B cell (primary cell): ENCODE data around the gene DPH7. TPM values are rescaled to one million over a fixed set of nuclear protein-coding genes. Genes with fewer than 3 reads are reported as not detected.
"Not testable (repeated sequence)": the region's sequence is repeated elsewhere in the genome, so short reads cannot be mapped to it uniquely, and the experiment has no call there.

ENCODE experiments used
- ATAC-seq: fragments of 200-7000 bp; cut with Tn5 transposase; one replicate; pipeline ENCODE4 v1.10.0; 2021; ENCODE audit warnings: low read depth, mild to moderate bottlenecking, moderate number of reproducible peaks, moderate library complexity
- CTCF ChIA-PET: fragments of 350-600 bp; sonication (Branson Sonifier 250); formaldehyde crosslinking; loops from one replicate; lab custom pipeline; 2021; ENCODE audit warnings: antibody characterized with exemption, inconsistent platforms; lab: Charles Lee
- POLR2A ChIA-PET: fragments of 350-600 bp; sonication (Branson Sonifier 250); formaldehyde crosslinking; loops from one replicate; lab custom pipeline; 2021; ENCODE audit warnings: antibody characterized with exemption; lab: Charles Lee
- DNase-seq: peaks from one replicate; pipeline ENCODE4 v3.0.0; 2013
- H2AFZ ChIP-seq: 2 replicates; pipeline ENCODE4 v1.6.1; 2012; ENCODE audit warnings: mild to moderate bottlenecking, low read depth, low read length; ENCODE audit not compliant: insufficient read depth, poor library complexity, severe bottlenecking
- H3K27ac ChIP-seq, 2 donors: 1 replicate in 1 of 2; 2 replicates in 1 of 2; pipeline ENCODE4 v1.5.1; 2012 to 2013; ENCODE audit warnings: low read length in 2 of 2, mild to moderate bottlenecking in 2 of 2, moderate library complexity in 1 of 2
- H3K27me3 ChIP-seq, 4 experiments: fragments of 200-600 bp in 1 of 4; sonication (generic) in 1 of 4; replicated peaks in 1 of 4; 1 replicate in 2 of 4; 2 replicates in 2 of 4; pipeline versions ENCODE4 v1.6.1 to v1.7.0; 2013 to 2016; ENCODE audit warnings: low read length in 3 of 4, mild to moderate bottlenecking in 2 of 4, mixed read lengths in 1 of 4, moderate library complexity in 1 of 4; ENCODE audit not compliant: insufficient read depth in 4 of 4, control insufficient read depth in 3 of 4; ENCODE audit errors: control extremely low read depth in 1 of 4
- H3K36me3 ChIP-seq, 2 experiments: replicated peaks in 1 of 2; 1 replicate in 1 of 2; 2 replicates in 1 of 2; pipeline versions ENCODE4 v1.6.1 to v1.7.1; 2013; ENCODE audit warnings: low read length in 1 of 2; ENCODE audit not compliant: insufficient read depth in 2 of 2, control insufficient read depth in 1 of 2; ENCODE audit errors: control extremely low read depth in 1 of 2, extremely low read depth in 1 of 2
- H3K4me1 ChIP-seq, 2 donors: fragments of 200-600 bp in 1 of 2; sonication (generic) in 1 of 2; 1 replicate in 1 of 2; 2 replicates in 1 of 2; pipeline versions ENCODE4 v1.5.1 to v1.6.1; 2013 to 2017; ENCODE audit warnings: low read length in 2 of 2; ENCODE audit not compliant: control insufficient read depth in 2 of 2, insufficient read depth in 2 of 2
- H3K4me2 ChIP-seq: replicated peaks from 2 replicates; pipeline ENCODE3; 2012; ENCODE audit warnings: mild to moderate bottlenecking, low read depth, low read length; ENCODE audit not compliant: poor library complexity, severe bottlenecking
- H3K4me3 ChIP-seq, 5 experiments: fragments of 200-600 bp in 1 of 5; sonication (generic) in 1 of 5; 1 replicate in 3 of 5; 2 replicates in 2 of 5; pipeline versions ENCODE4 v1.5.1 to v1.7.0; 2011 to 2016; ENCODE audit warnings: low read length in 4 of 5, mild to moderate bottlenecking in 4 of 5, low read depth in 2 of 5, control low read depth in 1 of 5, moderate library complexity in 1 of 5; ENCODE audit not compliant: insufficient read depth in 1 of 5; ENCODE audit errors: control extremely low read depth in 1 of 5, extremely low read depth in 1 of 5
- H3K79me2 ChIP-seq: fragments of 200-600 bp; sonication (generic); one replicate; pipeline ENCODE4 v1.6.0; 2016; ENCODE audit warnings: low read length; ENCODE audit not compliant: control insufficient read depth, insufficient read depth
- H3K9ac ChIP-seq: fragments of 200-600 bp; sonication (generic); 2 replicates; pipeline ENCODE4 v1.6.1; 2017; ENCODE audit warnings: mild to moderate bottlenecking, low read length, moderate library complexity
- H3K9me3 ChIP-seq, 3 donors: one replicate each; pipeline versions ENCODE4 v1.6.1 to v1.7.1; 2013; ENCODE audit warnings: low read length in 2 of 3; ENCODE audit not compliant: control insufficient read depth in 2 of 3, insufficient read depth in 1 of 3; ENCODE audit errors: control extremely low read depth in 1 of 3
- H4K20me1 ChIP-seq: 2 replicates; pipeline ENCODE4 v1.6.0; 2012; ENCODE audit warnings: mild to moderate bottlenecking, low read length; ENCODE audit not compliant: insufficient read depth, control insufficient read depth, poor library complexity, severe bottlenecking
- H3K27ac Mint-ChIP-seq: one replicate; pipeline ENCODE4 v1.8.0; 2021; ENCODE audit warnings: mixed read lengths
- H3K27me3 Mint-ChIP-seq: one replicate; pipeline ENCODE4 v1.8.0; 2021; ENCODE audit warnings: mixed read lengths
- H3K4me1 Mint-ChIP-seq: one replicate; pipeline ENCODE4 v1.8.0; 2021; ENCODE audit warnings: mixed read lengths
- H3K4me3 Mint-ChIP-seq: one replicate; pipeline ENCODE4 v1.8.0; 2021; ENCODE audit warnings: mixed read lengths
- H3K9me3 Mint-ChIP-seq: one replicate; pipeline ENCODE4 v1.8.0; 2022; ENCODE audit warnings: mixed read lengths; ENCODE audit not compliant: insufficient read depth
- EZH2 ChIP-seq: IDR thresholded peaks from 2 replicates; pipeline ENCODE4 v1.6.1; 2012; ENCODE audit warnings: borderline replicate concordance, low read depth, mild to moderate bottlenecking, moderate library complexity, low read length; ENCODE audit not compliant: insufficient read depth, poor library complexity, severe bottlenecking
- WGBS: methylation state at CpG from one replicate; pipeline ENCODE4 v1.1.5; 2013; ENCODE audit warnings: missing lambda C conversion rate; ENCODE audit not compliant: insufficient coverage; 5-methylcytosine and 5-hydroxymethylcytosine counted together
- intact Hi-C: fragments of 100-400 bp; cut with micrococcal nuclease; formaldehyde crosslinking; loops from one replicate; pipeline ENCODE4 v1.10.0; 2022
- polyA plus RNA-seq: library from polyadenylated mRNA; depleted of rRNA; stranded (reverse); fragments of >200 nt; gene quantifications from 2 replicates; pipeline ENCODE4 v1.2.3, GENCODE V29; 2012
- total RNA-seq, 2 donors: library from RNA; stranded (reverse); fragments of 120-200 nt in 1 of 2; gene quantifications; 1 replicate in 1 of 2; 2 replicates in 1 of 2; pipeline versions ENCODE4 v1.2.3 to v1.2.4, GENCODE V29; 2013 to 2022
- TF ChIP-seq, protein P1 (sequence below): fragments of 200-600 bp; IDR thresholded peaks from one replicate; pipeline ENCODE4 v1.8.0; 2022; ENCODE audit warnings: antibody characterized with exemption, mild to moderate bottlenecking

Gene DPH7
- total and polyA plus RNA-seq, 2 donors (not counting 1 experiment from before 2014, with no cell fraction given): 64.7 to 93.8 TPM

DNA sequence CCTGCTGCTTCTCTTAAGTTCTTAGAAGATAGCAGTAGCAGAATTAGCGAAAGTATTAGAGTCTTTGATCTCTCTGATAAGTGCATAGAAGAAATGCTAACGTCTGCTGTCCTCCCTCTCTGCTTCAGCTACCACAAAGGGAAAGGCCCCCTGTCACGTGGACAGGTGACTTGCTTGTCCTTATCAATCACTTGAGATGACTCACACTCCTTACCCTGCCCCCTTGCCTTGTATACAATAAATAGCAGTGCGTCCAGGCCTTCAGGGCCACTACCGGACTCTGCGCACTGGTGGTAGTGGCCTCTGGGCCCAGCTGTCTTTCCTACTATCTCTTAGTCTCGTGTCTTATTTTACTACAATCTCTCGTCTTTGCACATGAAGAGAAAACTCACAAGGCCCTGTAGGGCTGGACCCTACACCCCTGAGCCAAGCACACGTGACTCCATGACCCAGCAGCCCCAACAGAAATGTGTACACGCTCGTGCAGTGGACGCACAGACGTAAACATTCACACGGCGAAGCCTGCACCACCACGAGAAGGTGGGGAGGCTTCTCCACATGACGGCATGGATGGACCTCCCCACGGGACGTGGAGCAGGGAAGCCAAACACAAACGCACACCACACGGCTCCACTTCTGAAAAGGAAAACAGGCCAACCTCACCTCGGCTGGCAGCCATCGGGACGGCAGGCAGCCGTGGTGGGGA lies 66.8 kb downstream of the DPH7 start:
- Mint-ChIP-seq H3K4me1 (peaks cover 2% of the 10 kb centered on the region), H3K27ac (no peak overlapping the region), H3K4me3 (no peak overlapping the region), H3K27me3 (no peaks in the 10 kb centered on the region), H3K9me3 (no peaks in the 10 kb centered on the region)
- TF ChIP-seq, protein P1, sequence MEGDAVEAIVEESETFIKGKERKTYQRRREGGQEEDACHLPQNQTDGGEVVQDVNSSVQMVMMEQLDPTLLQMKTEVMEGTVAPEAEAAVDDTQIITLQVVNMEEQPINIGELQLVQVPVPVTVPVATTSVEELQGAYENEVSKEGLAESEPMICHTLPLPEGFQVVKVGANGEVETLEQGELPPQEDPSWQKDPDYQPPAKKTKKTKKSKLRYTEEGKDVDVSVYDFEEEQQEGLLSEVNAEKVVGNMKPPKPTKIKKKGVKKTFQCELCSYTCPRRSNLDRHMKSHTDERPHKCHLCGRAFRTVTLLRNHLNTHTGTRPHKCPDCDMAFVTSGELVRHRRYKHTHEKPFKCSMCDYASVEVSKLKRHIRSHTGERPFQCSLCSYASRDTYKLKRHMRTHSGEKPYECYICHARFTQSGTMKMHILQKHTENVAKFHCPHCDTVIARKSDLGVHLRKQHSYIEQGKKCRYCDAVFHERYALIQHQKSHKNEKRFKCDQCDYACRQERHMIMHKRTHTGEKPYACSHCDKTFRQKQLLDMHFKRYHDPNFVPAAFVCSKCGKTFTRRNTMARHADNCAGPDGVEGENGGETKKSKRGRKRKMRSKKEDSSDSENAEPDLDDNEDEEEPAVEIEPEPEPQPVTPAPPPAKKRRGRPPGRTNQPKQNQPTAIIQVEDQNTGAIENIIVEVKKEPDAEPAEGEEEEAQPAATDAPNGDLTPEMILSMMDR: no peak
- no peak for TF ChIP-seq EZH2
- intact Hi-C loops: no loop called here
- Histone ChIP-seq H3K27me3 (no peaks in the 10 kb centered on the region), H4K20me1 (no peaks in the 10 kb centered on the region), H3K36me3 (no peaks in the 10 kb centered on the region), H3K79me2 (no peaks in the 10 kb centered on the region), H2AFZ (no peak overlapping the region), H3K9ac (no peak overlapping the region), H3K27ac (no peak overlapping the region), H3K4me3 (no peak overlapping the region), H3K4me1 (no peaks in the 10 kb centered on the region), H3K4me2 (no peak overlapping the region), H3K9me3 (peaks cover 0 to 10% (median 0%) of the 10 kb centered on the region in 3 donors)
- ATAC-seq (no peak), DNase-seq (no peak)
- ChIA-PET POLR2A (no interaction called here), CTCF (interaction anchor here (0.5 kb wide), 1 partner anchor 11 kb away, joined by 4 read pairs; no protein-coding TSS in a partner anchor)
- WGBS: 95% methylated on average over 23 of the region's 25 CpGs

- H3K9ac ChIP-seq, H3K9me3 Mint-ChIP-seq, H3K27ac ChIP-seq, POLR2A ChIA-PET, H3K4me3 Mint-ChIP-seq, intact Hi-C loops, H4K20me1 ChIP-seq, ATAC-seq, H3K4me2 ChIP-seq, H3K36me3 ChIP-seq, H2AFZ ChIP-seq, H3K4me3 ChIP-seq, H3K27me3 Mint-ChIP-seq, H3K79me2 ChIP-seq, DNase-seq, H3K27me3 ChIP-seq, H3K4me1 Mint-ChIP-seq, H3K4me1 ChIP-seq: not testable (repeated sequence)
- peaks cover 0 to 17% (median 0%) of the 10 kb centered on the region in 3 donors for H3K9me3 ChIP-seq
- CTCF ChIA-PET: interaction anchor here (0.6 kb wide), 1 partner anchor 700 kb away, joined by 4 read pairs; no protein-coding TSS in a partner anchor
- 99% methylated on average over 22 of the region's 22 CpGs for WGBS
- H3K27ac Mint-ChIP-seq: peak overlapping the region; percentile 41
Measured at GRCh38 chr9:137511126-137511525, 67.6 kb downstream of the DPH7 start.
